Measurements from ENCODE around the gene POM121C.
"Not testable (repeated sequence)": the region's sequence is repeated elsewhere in the genome, so short reads cannot be mapped to it uniquely, and the experiment has no call there.

POM121C gene

GRCh38 chr7:75393194-75393593, 92.9 kb downstream of the POM121C start:
- DNase-seq (ENCODE audit: low read depth in 2 of 2) = not testable (repeated sequence)

- DNase-seq (ENCODE audit: low read depth in 2 of 2) = not testable (repeated sequence)
Observed at GRCh38 chr7:75374519-75375317, 111.4 kb downstream of the POM121C start.

GRCh38 chr7:75374144-75374518, 112.0 kb downstream of the POM121C start:
- DNase-seq (ENCODE audit: low read depth in 2 of 2) = not testable (repeated sequence)

- not testable (repeated sequence) for DNase-seq (ENCODE audit: low read depth in 2 of 2)
Observed at GRCh38 chr7:75367313-75367712, 118.8 kb downstream of the POM121C start.
